Measurements from ENCODE around the gene RAD51B.

Gene RAD51B

GRCh38 chr14:68316078-68316868 is 496.7 kb downstream of the RAD51B start:
- H3K4me1 Mint-ChIP-seq, result peaks cover 33% of the 10 kb centered on the region
- H3K27me3 Mint-ChIP-seq, result no peaks in the 10 kb centered on the region

GRCh38 chr14:68317239-68317638 is 497.7 kb downstream of the RAD51B start:
- Mint-ChIP-seq H3K27me3 (no peaks in the 10 kb centered on the region), H3K4me1 (peaks cover 30% of the 10 kb centered on the region), H3K9me3 (no peaks in the 10 kb centered on the region), H3K4me3 (no peak overlapping the region), H3K36me3 (peaks cover 2% of the 10 kb centered on the region), H3K27ac (no peak overlapping the region)
- ATAC-seq (ENCODE audit: low read depth) (no peak), DNase-seq (ENCODE audit: low spot score in 2 of 2) (no peak)

More at GRCh38 chr14:68316078-68316868, 496.7 kb downstream of the RAD51B start:
- Mint-ChIP-seq H3K9me3 (no peaks in the 10 kb centered on the region), H3K4me3 (no peak overlapping the region), H3K36me3 (peaks cover 2% of the 10 kb centered on the region), H3K27ac (no peak overlapping the region)
- DNase-seq (ENCODE audit: low spot score in 2 of 2) (no peak), ATAC-seq (ENCODE audit: low read depth) (no peak)

- no peak overlapping the region for H3K4me3 Mint-ChIP-seq
- no peaks in the 10 kb centered on the region for H3K9me3 Mint-ChIP-seq
- peaks cover 27% of the 10 kb centered on the region for H3K4me1 Mint-ChIP-seq
- H3K27me3 Mint-ChIP-seq, result no peaks in the 10 kb centered on the region
- H3K27ac Mint-ChIP-seq, result no peak overlapping the region
- ATAC-seq (ENCODE audit: low read depth), result peak; percentile 31
- peaks cover 2% of the 10 kb centered on the region for H3K36me3 Mint-ChIP-seq
- DNase-seq (ENCODE audit: low spot score in 2 of 2), result no peak
These were observed 499.2 kb downstream of the RAD51B start for GRCh38 chr14:68318828-68319227.

- DNase-seq (ENCODE audit: low spot score in 2 of 2) (no peak), ATAC-seq (ENCODE audit: low read depth) (no peak)
- no peak overlapping the region for H3K27ac Mint-ChIP-seq
- H3K4me3 Mint-ChIP-seq, result no peak overlapping the region
- no peaks in the 10 kb centered on the region for H3K9me3 Mint-ChIP-seq
- no peaks in the 10 kb centered on the region for H3K27me3 Mint-ChIP-seq
- peaks cover 29% of the 10 kb centered on the region for H3K4me1 Mint-ChIP-seq
- peaks cover 2% of the 10 kb centered on the region for H3K36me3 Mint-ChIP-seq
These were observed 500.9 kb downstream of the RAD51B start for GRCh38 chr14:68320495-68320894.

- no peak overlapping the region for H3K27ac Mint-ChIP-seq
These were observed 503.5 kb downstream of the RAD51B start for GRCh38 chr14:68322940-68323620.

GRCh38 chr14:68325267-68325807 is 505.8 kb downstream of the RAD51B start:
- no peak overlapping the region for H3K4me3 Mint-ChIP-seq
- DNase-seq (ENCODE audit: low spot score in 2 of 2) (no peak), ATAC-seq (ENCODE audit: low read depth) (peak; percentile 69)
- no peaks in the 10 kb centered on the region for H3K27me3 Mint-ChIP-seq
- peak overlapping the region; percentile 13 for H3K27ac Mint-ChIP-seq
- H3K9me3 Mint-ChIP-seq, result no peaks in the 10 kb centered on the region
- peaks cover 2% of the 10 kb centered on the region for H3K36me3 Mint-ChIP-seq
- H3K4me1 Mint-ChIP-seq, result peaks cover 42% of the 10 kb centered on the region

More at GRCh38 chr14:68322940-68323620, 503.5 kb downstream of the RAD51B start:
- no peak for ATAC-seq (ENCODE audit: low read depth)
- no peaks in the 10 kb centered on the region for H3K27me3 Mint-ChIP-seq
- no peak for DNase-seq (ENCODE audit: low spot score in 2 of 2)
- peaks cover 2% of the 10 kb centered on the region for H3K36me3 Mint-ChIP-seq
- H3K4me1 Mint-ChIP-seq, result peaks cover 41% of the 10 kb centered on the region
- H3K4me3 Mint-ChIP-seq, result no peak overlapping the region
- no peaks in the 10 kb centered on the region for H3K9me3 Mint-ChIP-seq

- Mint-ChIP-seq H3K4me3 (no peak overlapping the region), H3K36me3 (peaks cover 2% of the 10 kb centered on the region), H3K4me1 (peaks cover 39% of the 10 kb centered on the region), H3K27me3 (no peaks in the 10 kb centered on the region), H3K9me3 (no peaks in the 10 kb centered on the region), H3K27ac (peak overlapping the region; percentile 50)
- no peak for DNase-seq (ENCODE audit: low spot score in 2 of 2)
- peak; percentile 83 for ATAC-seq (ENCODE audit: low read depth)
These were observed 507.7 kb downstream of the RAD51B start for GRCh38 chr14:68327231-68327630.

GRCh38 chr14:68328509-68328908 is 508.9 kb downstream of the RAD51B start:
- no peak for ATAC-seq (ENCODE audit: low read depth)

GRCh38 chr14:68331426-68331825 is 511.8 kb downstream of the RAD51B start:
- Mint-ChIP-seq H3K27ac (no peak overlapping the region), H3K36me3 (no peaks in the 10 kb centered on the region), H3K27me3 (no peaks in the 10 kb centered on the region), H3K9me3 (no peaks in the 10 kb centered on the region), H3K4me1 (peaks cover 33% of the 10 kb centered on the region), H3K4me3 (no peak overlapping the region)
- ATAC-seq (ENCODE audit: low read depth) (no peak), DNase-seq (ENCODE audit: low spot score in 2 of 2) (no peak)

More at GRCh38 chr14:68328509-68328908, 508.9 kb downstream of the RAD51B start:
- DNase-seq (ENCODE audit: low spot score in 2 of 2), result no peak
- Mint-ChIP-seq H3K27me3 (no peaks in the 10 kb centered on the region), H3K27ac (no peak overlapping the region), H3K4me1 (peaks cover 37% of the 10 kb centered on the region), H3K4me3 (no peak overlapping the region), H3K9me3 (no peaks in the 10 kb centered on the region), H3K36me3 (peaks cover 2% of the 10 kb centered on the region)

GRCh38 chr14:68331991-68332390 is 512.4 kb downstream of the RAD51B start:
- Mint-ChIP-seq H3K4me3 (no peak overlapping the region), H3K27me3 (no peaks in the 10 kb centered on the region), H3K9me3 (no peaks in the 10 kb centered on the region), H3K27ac (no peak overlapping the region), H3K4me1 (peaks cover 30% of the 10 kb centered on the region), H3K36me3 (no peaks in the 10 kb centered on the region)
- ATAC-seq (ENCODE audit: low read depth) (no peak), DNase-seq (ENCODE audit: low spot score in 2 of 2) (no peak)

- no peak overlapping the region for H3K27ac Mint-ChIP-seq
- H3K4me1 Mint-ChIP-seq, result peaks cover 33% of the 10 kb centered on the region
- H3K9me3 Mint-ChIP-seq, result no peaks in the 10 kb centered on the region
- peak; percentile 94 for ATAC-seq (ENCODE audit: low read depth)
- H3K27me3 Mint-ChIP-seq, result no peaks in the 10 kb centered on the region
- no peak overlapping the region for H3K4me3 Mint-ChIP-seq
- DNase-seq (ENCODE audit: low spot score in 2 of 2), result peak in 1 of 2 donors; percentile 11
- H3K36me3 Mint-ChIP-seq, result no peaks in the 10 kb centered on the region
These were observed 513.7 kb downstream of the RAD51B start for GRCh38 chr14:68333262-68333661.

GRCh38 chr14:68335312-68335711 is 515.7 kb downstream of the RAD51B start:
- no peak overlapping the region for H3K27ac Mint-ChIP-seq
- DNase-seq (ENCODE audit: low spot score in 2 of 2) (no peak), ATAC-seq (ENCODE audit: low read depth) (no peak)
- no peaks in the 10 kb centered on the region for H3K9me3 Mint-ChIP-seq
- H3K4me1 Mint-ChIP-seq, result peaks cover 39% of the 10 kb centered on the region
- H3K4me3 Mint-ChIP-seq, result no peak overlapping the region
- no peaks in the 10 kb centered on the region for H3K36me3 Mint-ChIP-seq
- no peaks in the 10 kb centered on the region for H3K27me3 Mint-ChIP-seq

GRCh38 chr14:68336165-68336564 is 516.6 kb downstream of the RAD51B start:
- Mint-ChIP-seq H3K4me1 (peaks cover 45% of the 10 kb centered on the region), H3K36me3 (no peaks in the 10 kb centered on the region), H3K9me3 (no peaks in the 10 kb centered on the region), H3K27ac (no peak overlapping the region), H3K27me3 (no peaks in the 10 kb centered on the region), H3K4me3 (no peak overlapping the region)
- ATAC-seq (ENCODE audit: low read depth), result no peak
- no peak for DNase-seq (ENCODE audit: low spot score in 2 of 2)

GRCh38 chr14:68337279-68337678 is 517.7 kb downstream of the RAD51B start:
- H3K27me3 Mint-ChIP-seq, result no peaks in the 10 kb centered on the region
- H3K36me3 Mint-ChIP-seq, result no peaks in the 10 kb centered on the region
- no peaks in the 10 kb centered on the region for H3K9me3 Mint-ChIP-seq
- no peak overlapping the region for H3K27ac Mint-ChIP-seq
- no peak overlapping the region for H3K4me3 Mint-ChIP-seq
- ATAC-seq (ENCODE audit: low read depth), result no peak
- DNase-seq (ENCODE audit: low spot score in 2 of 2), result no peak
- peaks cover 54% of the 10 kb centered on the region for H3K4me1 Mint-ChIP-seq

Measured in memory B cell (primary cell).